HCT116 (cell line): ENCODE results near the gene CRMP1. TPM values are rescaled to one million over a fixed set of nuclear protein-coding genes. Genes with fewer than 3 reads are reported as not detected.

ENCODE experiments used
- ATAC-seq: fragments of 200-7000 bp; cut with Tn5 transposase; 2 replicates; pipeline ENCODE4 v1.9.1; 2020; ENCODE audit warnings: mild to moderate bottlenecking, moderate library complexity
- BruUV-seq: library from RNA; stranded (reverse); fragments of 400-500 nt; replicated peaks from 2 replicates; lab custom pipeline; 2021; lab: Mats Ljungman, UMichigan
- CTCF ChIA-PET: fragments of 300-600 bp; sonication (Branson Sonifier 250); formaldehyde crosslinking; loops from one replicate; lab custom pipeline; 2021; ENCODE audit warnings: antibody characterized with exemption; lab: Charles Lee
- POLR2A ChIA-PET: fragments of 300-600, 350-600 bp; sonication (Branson Sonifier 250); formaldehyde crosslinking; loops from one replicate; lab custom pipeline; 2021; ENCODE audit warnings: antibody characterized with exemption; lab: Charles Lee
- RAD21 ChIA-PET, 2 experiments: fragments of 300-600 bp; sonication (Branson Sonifier 250); formaldehyde crosslinking; loops; one replicate each; lab custom pipeline; 2023; ENCODE audit warnings: low total read pairs in 2 of 2; ENCODE audit not compliant: uncharacterized antibody in 2 of 2, unreplicated experiment in 2 of 2, low non-redundant PET in 1 of 2; lab: Charles Lee
- DNase-seq: peaks from one replicate; pipeline ENCODE4 v3.0.0-alpha.2; 2010; ENCODE audit warnings: low read depth, low spot score
- H2AFZ ChIP-seq: fragments of 200-600 bp; shearing (Covaris generic), sonication (generic); 2 replicates; pipeline ENCODE4 v1.6.1; 2017; ENCODE audit warnings: low read depth, mixed run types, mixed read lengths, antibody characterized with exemption, low read length; ENCODE audit not compliant: poor library complexity, severe bottlenecking
- H3K27ac ChIP-seq: 2 replicates; pipeline ENCODE4 v1.5.1; 2012; ENCODE audit warnings: low read depth, low read length
- H3K27me3 ChIP-seq: fragments of 200-600 bp; sonication (generic); 2 replicates; pipeline ENCODE4 v1.6.1; 2016; ENCODE audit warnings: mixed run types, low read length, mixed read lengths; ENCODE audit not compliant: insufficient read depth
- H3K36me3 ChIP-seq, 2 experiments: fragments of 200-500 bp in 1 of 2; fragments of 200-600 bp in 1 of 2; sonication (Bioruptor generic) in 1 of 2; sonication (generic) in 1 of 2; 2 replicates each; pipeline versions ENCODE4 v1.5.1 to v1.6.1; 2014 to 2016; ENCODE audit warnings: low read length in 2 of 2, inconsistent platforms in 1 of 2, mixed read lengths in 1 of 2, mixed run types in 1 of 2; ENCODE audit not compliant: insufficient read depth in 2 of 2, control insufficient read depth in 1 of 2
- H3K4me1 ChIP-seq, 2 experiments: fragments of 200-600 bp in 1 of 2; sonication (generic) in 1 of 2; 2 replicates each; pipeline versions ENCODE4 v1.5.1 to v1.6.1; 2012 to 2017; ENCODE audit warnings: low read length in 2 of 2, inconsistent platforms in 1 of 2, mild to moderate bottlenecking in 1 of 2, mixed read lengths in 1 of 2, mixed run types in 1 of 2, moderate library complexity in 1 of 2; ENCODE audit not compliant: insufficient read depth in 2 of 2, control insufficient read depth in 1 of 2
- H3K4me2 ChIP-seq: fragments of 200-600 bp; sonication (generic); 2 replicates; pipeline ENCODE4 v1.6.1; 2017; ENCODE audit warnings: mixed run types, low read length, mixed read lengths
- H3K4me3 ChIP-seq, 2 experiments: fragments of 200-600 bp in 1 of 2; sonication (generic) in 1 of 2; replicated peaks in 1 of 2; 2 replicates each; pipeline ENCODE4 v1.5.1; 2011 to 2016; ENCODE audit warnings: low read length in 2 of 2, control low read depth in 1 of 2, low read depth in 1 of 2, mild to moderate bottlenecking in 1 of 2, mixed read lengths in 1 of 2, mixed run types in 1 of 2
- H3K79me2 ChIP-seq: fragments of 200-600 bp; sonication (generic); 2 replicates; pipeline ENCODE4 v1.6.1; 2017; ENCODE audit warnings: mild to moderate bottlenecking, mixed run types, low read length, moderate library complexity, mixed read lengths; ENCODE audit not compliant: insufficient read depth
- H3K9ac ChIP-seq: fragments of 200-600 bp; sonication (generic); 2 replicates; pipeline ENCODE4 v1.6.1; 2016; ENCODE audit warnings: low read length, mixed read lengths
- H3K9me2 ChIP-seq: fragments of 200-600 bp; sonication (generic), shearing (Covaris generic); 2 replicates; pipeline ENCODE4 v1.6.1; 2017; ENCODE audit warnings: mixed run types, mild to moderate bottlenecking, moderate library complexity; ENCODE audit not compliant: insufficient read depth
- H3K9me3 ChIP-seq, 2 experiments: fragments of 200-500 bp in 1 of 2; fragments of 200-600 bp in 1 of 2; sonication (Bioruptor generic) in 1 of 2; sonication (generic) in 1 of 2; 2 replicates each; pipeline ENCODE4 v1.6.1; 2014 to 2017; ENCODE audit warnings: low read length in 2 of 2, mixed read lengths in 2 of 2, inconsistent platforms in 1 of 2, low read depth in 1 of 2, mild to moderate bottlenecking in 1 of 2, mixed run types in 1 of 2, moderate library complexity in 1 of 2; ENCODE audit not compliant: control insufficient read depth in 1 of 2, insufficient read depth in 1 of 2
- H4K20me1 ChIP-seq: fragments of 200-600 bp; sonication (generic), shearing (Covaris generic); 2 replicates; pipeline ENCODE4 v1.6.1; 2017; ENCODE audit warnings: mixed run types, mild to moderate bottlenecking, moderate library complexity; ENCODE audit not compliant: insufficient read depth
- ATF3 ChIP-seq: IDR thresholded peaks from 2 replicates; pipeline ENCODE4 v1.6.1; 2012
- EGR1 ChIP-seq: IDR thresholded peaks from 2 replicates; pipeline ENCODE4 v1.6.1; 2012; ENCODE audit warnings: low read depth
- EZH2 ChIP-seq: fragments of 200-600 bp; sonication (generic); IDR thresholded peaks from 2 replicates; pipeline ENCODE4 v1.6.1; 2017; ENCODE audit warnings: antibody characterized with exemption, mixed run types
- EZH2phosphoT487 ChIP-seq: fragments of 200-600 bp; IDR thresholded peaks from 2 replicates; pipeline ENCODE4 v1.6.1; 2018; ENCODE audit warnings: antibody characterized with exemption, borderline replicate concordance
- MAX ChIP-seq: IDR thresholded peaks from 2 replicates; pipeline ENCODE4 v1.6.1; 2012
- POLR2AphosphoS5 ChIP-seq: IDR thresholded peaks from 2 replicates; pipeline ENCODE4 v1.6.1; 2011; ENCODE audit warnings: mild to moderate bottlenecking, low read depth, low read length, moderate library complexity
- RAD21 ChIP-seq: IDR thresholded peaks from 2 replicates; pipeline ENCODE4 v1.6.1; 2012; ENCODE audit warnings: low read depth, mild to moderate bottlenecking
- SIN3A ChIP-seq: IDR thresholded peaks from 2 replicates; pipeline ENCODE4 v1.6.1; 2012; ENCODE audit warnings: low read depth
- SP1 ChIP-seq: IDR thresholded peaks from 2 replicates; pipeline ENCODE4 v1.6.1; 2012; ENCODE audit warnings: low read depth
- SRF ChIP-seq: IDR thresholded peaks from 2 replicates; pipeline ENCODE4 v1.6.1; 2012; ENCODE audit warnings: low read depth
- TCF7L2 ChIP-seq: IDR thresholded peaks from 2 replicates; pipeline ENCODE4 v1.7.0; 2011; ENCODE audit warnings: borderline replicate concordance, inconsistent platforms; ENCODE audit not compliant: insufficient read depth, insufficient read length; ENCODE audit errors: extremely low read depth
- YY1 ChIP-seq: IDR thresholded peaks from 2 replicates; pipeline ENCODE4 v1.6.1; 2011; ENCODE audit warnings: low read length, low read depth, moderate library complexity, mild to moderate bottlenecking; ENCODE audit not compliant: insufficient replicate concordance; ENCODE audit errors: extremely low read depth
- ZBTB33 ChIP-seq: IDR thresholded peaks from 2 replicates; pipeline ENCODE4 v1.6.1; 2011; ENCODE audit warnings: mild to moderate bottlenecking, low read length, moderate library complexity; ENCODE audit not compliant: insufficient replicate concordance; ENCODE audit errors: extremely low read depth
- ZFX ChIP-seq: fragments of 450-650 bp; IDR thresholded peaks from 2 replicates; pipeline ENCODE4 v1.6.1; 2017
- ZNF274 ChIP-seq: fragments of 200-500 bp; sonication (Bioruptor generic); IDR thresholded peaks from 2 replicates; pipeline ENCODE4 v1.6.1; 2014; ENCODE audit warnings: mild to moderate bottlenecking, low read depth, low read length, inconsistent platforms
- intact Hi-C: fragments of 100-400 bp; cut with micrococcal nuclease; formaldehyde crosslinking; loops from 2 replicates; pipeline ENCODE4 v1.10.0; 2022
- total RNA-seq: library from RNA; stranded (reverse); gene quantifications from one replicate; pipeline ENCODE4 v1.2.1, GENCODE V29; 2021; ENCODE audit not compliant: unreplicated experiment

CRMP1 gene
- total RNA-seq, 1 experiment from 2014 or later, result not detected

GRCh38 chr4:5782829-5783476, 109.9 kb downstream of the CRMP1 start:
- intact Hi-C loops, result no loop called here
- H3K27ac ChIP-seq, result no peak overlapping the region
- no peaks in the 10 kb centered on the region for H3K9me2 ChIP-seq
- no peak overlapping the region for H3K4me2 ChIP-seq
- DNase-seq (no peak), ATAC-seq (no peak)
- no peaks in the 10 kb centered on the region for H3K36me3 ChIP-seq
- RAD21 ChIA-PET, result interaction anchor here in 1 of 2 experiments (0.6 to 0.7 kb wide), 2 partner anchors 62 to 197 kb away, joined by 4 read pairs; no protein-coding TSS in a partner anchor
- H3K27me3 ChIP-seq, result no peaks in the 10 kb centered on the region
- no TSS peak for BruUV-seq
- H3K4me3 ChIP-seq, result no peak overlapping the region
- no peak overlapping the region for H3K9ac ChIP-seq
- POLR2A ChIA-PET, result no interaction called here
- TF ChIP-seq EZH2phosphoT487 (no peak), MAX (no peak), ZNF274 (no peak), EZH2 (no peak), YY1 (no peak), SIN3A (no peak), EGR1 (no peak), POLR2AphosphoS5 (no peak), SP1 (no peak), ZFX (no peak), RAD21 (no peak), TCF7L2 (no peak), ZBTB33 (no peak), SRF (no peak), ATF3 (no peak)
- no peak overlapping the region for H2AFZ ChIP-seq
- no peaks in the 10 kb centered on the region for H3K9me3 ChIP-seq
- no peaks in the 10 kb centered on the region for H4K20me1 ChIP-seq
- CTCF ChIA-PET, result no interaction called here
- no peaks in the 10 kb centered on the region for H3K4me1 ChIP-seq
- H3K79me2 ChIP-seq, result no peaks in the 10 kb centered on the region
